Measurements from ENCODE around the gene GTF3C4.

Gene GTF3C4

GRCh38 chr9:132670457-132671391, at the start of gene GTF3C4:
GTF3C4 (plus strand) TSS chr9:132670464; CDS start chr9:132670599, 135 bp downstream.
- peak; percentile 84 for DNase-seq

- no peak for DNase-seq
These were observed 48.1 kb upstream of the GTF3C4 start for GRCh38 chr9:132622159-132622558.

GRCh38 chr9:132626285-132626684, 44.0 kb upstream of the GTF3C4 start:
- no peak for DNase-seq

- no peak for DNase-seq
These were observed 43.2 kb upstream of the GTF3C4 start for GRCh38 chr9:132627106-132627505.

GRCh38 chr9:132627594-132627993, 42.7 kb upstream of the GTF3C4 start:
- DNase-seq: no peak

GRCh38 chr9:132628746-132629145, 41.5 kb upstream of the GTF3C4 start:
- DNase-seq: no peak

GRCh38 chr9:132630116-132630515, 40.1 kb upstream of the GTF3C4 start:
- no peak for DNase-seq

- no peak for DNase-seq
These were observed 39.5 kb upstream of the GTF3C4 start for GRCh38 chr9:132630811-132631210.

- no peak for DNase-seq
These were observed 39.0 kb upstream of the GTF3C4 start for GRCh38 chr9:132631280-132631679.

GRCh38 chr9:132631685-132632084, 38.6 kb upstream of the GTF3C4 start:
- no peak for DNase-seq

- DNase-seq: no peak
These were observed 37.7 kb upstream of the GTF3C4 start for GRCh38 chr9:132632413-132633129.

- DNase-seq: no peak
These were observed 35.9 kb upstream of the GTF3C4 start for GRCh38 chr9:132634327-132634726.

GRCh38 chr9:132637351-132637750, 32.9 kb upstream of the GTF3C4 start:
- no peak for DNase-seq

GRCh38 chr9:132637801-132638200, 32.5 kb upstream of the GTF3C4 start:
- DNase-seq: no peak

GRCh38 chr9:132638240-132638639, 32.0 kb upstream of the GTF3C4 start:
- DNase-seq: no peak

- DNase-seq: no peak
These were observed 30.9 kb upstream of the GTF3C4 start for GRCh38 chr9:132639322-132639721.

GRCh38 chr9:132641216-132641615, 29.0 kb upstream of the GTF3C4 start:
- no peak for DNase-seq

GRCh38 chr9:132644251-132644650, 26.0 kb upstream of the GTF3C4 start:
- no peak for DNase-seq

GRCh38 chr9:132645306-132645705, 25.0 kb upstream of the GTF3C4 start:
- DNase-seq: no peak

GRCh38 chr9:132645711-132646110, 24.6 kb upstream of the GTF3C4 start:
- DNase-seq: no peak

- DNase-seq: no peak
These were observed 23.5 kb upstream of the GTF3C4 start for GRCh38 chr9:132646726-132647125.

- DNase-seq: no peak
These were observed 22.9 kb upstream of the GTF3C4 start for GRCh38 chr9:132647355-132647754.

- no peak for DNase-seq
These were observed 22.5 kb upstream of the GTF3C4 start for GRCh38 chr9:132647806-132648205.

GRCh38 chr9:132648283-132648682, 22.0 kb upstream of the GTF3C4 start:
- DNase-seq: no peak

Measured in activated effector memory CD4-positive, alpha-beta T cell treated with anti-CD3 and anti-CD28 coated beads, Interleukin-2, amount 50 U/mL, for 16 hours (primary cell).